A549 (cell line): Measurements from ENCODE around the gene HPN. TPM values are rescaled to one million over a fixed set of nuclear protein-coding genes. Genes with fewer than 3 reads are reported as not detected.

Source experiments
- ATAC-seq, 2 experiments: fragments of 200-7000 bp in 1 of 2; fragments of >200 bp in 1 of 2; cut with Nextera tagmentation in 1 of 2; cut with Tn5 transposase in 1 of 2; 3 replicates each; pipeline versions ENCODE4 v1.8.0 to v1.9.1; 2018 to 2020; ENCODE audit warnings: mild to moderate bottlenecking in 1 of 2, moderate library complexity in 1 of 2
- CTCF ChIA-PET: fragments of 300-600 bp; sonication (Branson Sonifier 250); formaldehyde crosslinking; extraction: SDS; loops from one replicate; lab custom pipeline; 2021; ENCODE audit warnings: antibody characterized with exemption, inconsistent platforms; lab: Yijun Ruan, JAX
- POLR2A ChIA-PET: fragments of 350-600 bp; formaldehyde crosslinking; extraction: SDS; loops from one replicate; lab custom pipeline; 2021; ENCODE audit warnings: antibody characterized with exemption, inconsistent platforms; lab: Yijun Ruan, JAX
- DNase-seq, 2 experiments: peaks; one replicate each; pipeline versions ENCODE4 v3.0.0 to v3.0.0-alpha.2; 2011 to 2016; ENCODE audit warnings: low read depth in 1 of 2, low spot score in 1 of 2
- FAIRE-seq: peaks from 2 replicates; lab custom pipeline; 2011; peaks lifted over from hg19 to GRCh38; lab: Jason Lieb, UNC
- H3K27ac ChIP-seq, 2 experiments: fragments of >200 bp; sonication (Bioruptor Twin); formaldehyde crosslinking; 3 replicates each; pipeline ENCODE4 v1.5.1; 2016 to 2017
- H3K4me1 ChIP-seq: fragments of >200 bp; sonication (Bioruptor Twin); formaldehyde crosslinking; 3 replicates; pipeline ENCODE4 v1.6.1; 2016
- H3K4me2 ChIP-seq: fragments of >200 bp; sonication (Bioruptor Twin); formaldehyde crosslinking; 3 replicates; pipeline ENCODE4 v1.6.1; 2016
- H3K4me3 ChIP-seq: fragments of >200 bp; sonication (Bioruptor Twin); formaldehyde crosslinking; 3 replicates; pipeline ENCODE4 v1.5.1; 2016
- H3K9me3 ChIP-seq: fragments of >200 bp; sonication (Bioruptor Twin); formaldehyde crosslinking; 3 replicates; pipeline ENCODE4 v1.6.1; 2016
- CBX2 ChIP-seq: fragments of 200-600 bp; sonication (generic); IDR thresholded peaks from 2 replicates; pipeline ENCODE4 v1.6.1; 2016; ENCODE audit warnings: low read depth, mild to moderate bottlenecking, borderline replicate concordance
- CBX8 ChIP-seq: fragments of 200-600 bp; sonication (generic); IDR thresholded peaks from 2 replicates; pipeline ENCODE4 v1.6.1; 2016
- CEBPB ChIP-seq, 2 experiments: fragments of >200 bp in 1 of 2; sonication (Bioruptor Twin) in 1 of 2; formaldehyde crosslinking in 1 of 2; IDR thresholded peaks; 2 replicates each; pipeline ENCODE4 v1.6.1; 2012 to 2016
- CHD4 ChIP-seq: fragments of 200-600 bp; sonication (generic); IDR thresholded peaks from 2 replicates; pipeline ENCODE4 v1.6.1; 2016; ENCODE audit warnings: antibody characterized with exemption, mild to moderate bottlenecking, borderline replicate concordance
- FOXS1 ChIP-seq: fragments of 250-450 bp; sonication (Bioruptor Pico); IDR thresholded peaks from 2 replicates; pipeline ENCODE4 v1.5.0; 2020; ENCODE audit warnings: mild to moderate bottlenecking, moderate library complexity
- GATA3 ChIP-seq: IDR thresholded peaks from 2 replicates; pipeline ENCODE4 v1.6.1; 2012; ENCODE audit warnings: borderline replicate concordance
- HDAC2 ChIP-seq: fragments of 200-600 bp; sonication (generic); IDR thresholded peaks from 2 replicates; pipeline ENCODE4 v1.6.1; 2016
- HEYL ChIP-seq: fragments of 250-450 bp; sonication (Bioruptor Pico); IDR thresholded peaks from 2 replicates; pipeline ENCODE4 v1.8.0; 2021; ENCODE audit warnings: mild to moderate bottlenecking, moderate library complexity
- HOXA7 ChIP-seq: fragments of 250-450 bp; sonication (Bioruptor Pico); IDR thresholded peaks from 2 replicates; pipeline ENCODE4 v1.5.0; 2020; ENCODE audit warnings: mild to moderate bottlenecking, moderate library complexity
- HOXB5 ChIP-seq: fragments of 250-450 bp; sonication (Bioruptor Pico); IDR thresholded peaks from 2 replicates; pipeline ENCODE4 v1.5.0; 2020; ENCODE audit warnings: mild to moderate bottlenecking, moderate library complexity
- MAZ ChIP-seq: fragments of 150-350 bp; IDR thresholded peaks from 2 replicates; pipeline ENCODE4 v1.6.1; 2014; ENCODE audit warnings: antibody characterized with exemption, low read depth, low read length, borderline replicate concordance
- NR3C1 ChIP-seq: fragments of >200 bp; sonication (Bioruptor Twin); formaldehyde crosslinking; IDR thresholded peaks from 3 replicates; pipeline ENCODE4 v1.6.1; 2017
- PHF8 ChIP-seq: fragments of 200-600 bp; sonication (generic); IDR thresholded peaks from 2 replicates; pipeline ENCODE4 v1.6.1; 2016; ENCODE audit warnings: low read depth, mild to moderate bottlenecking, antibody characterized with exemption, moderate library complexity, borderline replicate concordance
- RAD21 ChIP-seq, 2 experiments: fragments of >200 bp in 1 of 2; sonication (Bioruptor Twin) in 1 of 2; formaldehyde crosslinking in 1 of 2; IDR thresholded peaks in 1 of 2; conservative IDR thresholded peaks in 1 of 2; 2 replicates in 1 of 2; 3 replicates in 1 of 2; pipeline ENCODE4 v1.6.1; 2012 to 2018; ENCODE audit warnings: inconsistent platforms in 1 of 2
- RARB ChIP-seq: fragments of 250-450 bp; sonication (Bioruptor Pico); IDR thresholded peaks from 2 replicates; pipeline ENCODE4 v1.8.0; 2021; ENCODE audit warnings: mild to moderate bottlenecking, moderate library complexity
- RFX5 ChIP-seq: fragments of 450-650 bp; IDR thresholded peaks from 2 replicates; pipeline ENCODE4 v1.7.1; 2014; ENCODE audit warnings: antibody characterized with exemption, mild to moderate bottlenecking, moderate library complexity
- RNF2 ChIP-seq: fragments of 200-600 bp; sonication (generic); IDR thresholded peaks from 2 replicates; pipeline ENCODE4 v1.6.1; 2016; ENCODE audit warnings: low read depth, mild to moderate bottlenecking, antibody characterized with exemption, moderate library complexity, borderline replicate concordance
- SMC3 ChIP-seq: fragments of >200 bp; sonication (Bioruptor Twin); formaldehyde crosslinking; IDR thresholded peaks from 3 replicates; pipeline ENCODE4 v1.6.1; 2018; ENCODE audit warnings: inconsistent platforms
- TFCP2L1 ChIP-seq: fragments of 250-450 bp; sonication (Bioruptor Pico); IDR thresholded peaks from 2 replicates; pipeline ENCODE4 v1.5.0; 2021; ENCODE audit warnings: mild to moderate bottlenecking
- TP53 ChIP-seq: fragments of 250-450 bp; sonication (Bioruptor Pico); IDR thresholded peaks from 2 replicates; pipeline ENCODE4 v1.5.0; 2021; ENCODE audit warnings: mild to moderate bottlenecking, moderate library complexity
- ZC3H11A ChIP-seq: fragments of 450-650 bp; IDR thresholded peaks from 2 replicates; pipeline ENCODE4 v1.6.1; 2014; ENCODE audit warnings: antibody characterized with exemption, mild to moderate bottlenecking
- WGBS: methylation state at CpG from one replicate; pipeline ENCODE4 v1.1.6; 2017; ENCODE audit errors: missing lambda C conversion rate; 5-methylcytosine and 5-hydroxymethylcytosine counted together
- polyA plus RNA-seq, 4 experiments: library from polyadenylated mRNA; depleted of rRNA in 3 of 4; stranded (reverse); fragments of >200 nt; fragmentation: RNase III in 1 of 4; extraction: RNeasy Plus Mini Kit Qiagen cat#74134 plus additional on column Dnase treatment in 1 of 4; gene quantifications; 2 replicates in 3 of 4; 3 replicates in 1 of 4; pipeline ENCODE4 v1.2.3, GENCODE V29; 2011 to 2017
- TF ChIP-seq, protein P1 (sequence below): IDR thresholded peaks from 2 replicates; pipeline ENCODE4 v1.6.1; 2012
- TF ChIP-seq, protein P2 (sequence below): fragments of 250-450 bp; sonication (Bioruptor Pico); IDR thresholded peaks from 2 replicates; pipeline ENCODE4 v1.5.0; 2020; ENCODE audit warnings: low read depth, mild to moderate bottlenecking, moderate library complexity
- TF ChIP-seq, protein P3 (sequence below): fragments of 150-350 bp; IDR thresholded peaks from 2 replicates; pipeline ENCODE4 v1.6.1; 2014; ENCODE audit warnings: low read depth, mild to moderate bottlenecking, low read length
- TF ChIP-seq, protein P4 (sequence below): fragments of >200 bp; sonication (Bioruptor Twin); formaldehyde crosslinking; IDR thresholded peaks from 3 replicates; pipeline ENCODE4 v1.6.1; 2016
- TF ChIP-seq, protein P5 (sequence below): fragments of >200 bp; sonication (Bioruptor Twin); formaldehyde crosslinking; IDR thresholded peaks from 2 replicates; pipeline ENCODE4 v1.6.1; 2016
- TF ChIP-seq, protein P6 (sequence below): IDR thresholded peaks from 2 replicates; pipeline ENCODE4 v1.6.1; 2012

The HPN gene
- polyA plus RNA-seq, 2 of the 4 experiments (the other 2 are of a cell fraction): 0.06 to 0.08 TPM

DNA sequence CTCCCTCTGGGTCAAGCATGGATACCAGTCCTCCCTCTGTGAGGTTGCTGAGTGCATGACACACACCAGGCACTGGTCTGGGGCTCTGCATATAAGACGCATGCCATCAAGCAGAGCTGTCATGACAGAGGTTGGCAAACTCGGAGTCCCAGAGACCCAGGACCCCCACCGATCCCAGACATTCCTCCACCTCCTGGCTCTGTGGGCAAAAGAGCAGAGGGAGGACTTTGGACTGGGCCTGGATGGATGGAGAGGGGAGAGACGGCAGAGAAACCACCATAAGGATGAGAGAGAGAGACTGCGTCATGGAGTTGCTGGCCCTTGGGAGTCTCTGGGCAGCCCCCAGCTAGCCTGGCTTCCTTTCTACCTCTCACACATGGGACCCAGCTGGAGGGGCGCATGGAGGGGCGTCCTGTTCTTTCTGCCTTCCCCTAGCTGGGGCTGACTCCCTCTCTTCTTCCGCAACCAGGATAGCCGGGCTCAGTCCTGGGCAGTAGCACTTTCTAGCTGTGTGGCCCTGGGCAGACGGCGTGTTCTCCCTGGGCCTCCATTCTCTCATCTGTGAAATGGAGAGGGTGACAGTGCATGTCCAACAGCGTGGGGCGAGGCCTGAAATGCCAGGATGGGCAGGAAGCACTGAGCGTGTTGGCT is 1.6 kb downstream of the HPN start:
- no peak overlapping the region for H3K27ac ChIP-seq
- H3K4me3 ChIP-seq: no peak overlapping the region
- ATAC-seq: no peak
- H3K4me2 ChIP-seq: no peak overlapping the region
- ChIA-PET CTCF (interaction anchor here (0.8 to 16.2 kb wide), 33 partner anchors 11 to 226 kb away, joined by 3 to 374 read pairs (median 16); partner anchors contain the start of genes FXYD1, FXYD5, LGI4 and SCN1B), POLR2A (no interaction called here)
- 78% methylated on average over 14 of the region's 14 CpGs for WGBS
- H3K4me1 ChIP-seq: peaks cover 21% of the 10 kb centered on the region
- no peaks in the 10 kb centered on the region for H3K9me3 ChIP-seq
- FAIRE-seq: peak; percentile 65
- DNase-seq: no peak
- TF ChIP-seq CEBPB (IDR thresholded peaks at IDR 0.05) (no peak), HOXB5 (CRISPR knock-in tag) (no peak), CBX8 (no peak), HEYL (CRISPR knock-in tag) (no peak), CBX2 (no peak), HDAC2 (no peak), PHF8 (no peak), TFCP2L1 (CRISPR knock-in tag) (no peak), RARB (CRISPR knock-in tag) (no peak), RNF2 (no peak), GATA3 (no peak), RFX5 (no peak), HOXA7 (CRISPR knock-in tag) (no peak), ZC3H11A (no peak), FOXS1 (CRISPR knock-in tag) (no peak), NR3C1 (no peak)
- TF ChIP-seq, protein P1, sequence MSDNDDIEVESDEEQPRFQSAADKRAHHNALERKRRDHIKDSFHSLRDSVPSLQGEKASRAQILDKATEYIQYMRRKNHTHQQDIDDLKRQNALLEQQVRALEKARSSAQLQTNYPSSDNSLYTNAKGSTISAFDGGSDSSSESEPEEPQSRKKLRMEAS: no peak

DNA sequence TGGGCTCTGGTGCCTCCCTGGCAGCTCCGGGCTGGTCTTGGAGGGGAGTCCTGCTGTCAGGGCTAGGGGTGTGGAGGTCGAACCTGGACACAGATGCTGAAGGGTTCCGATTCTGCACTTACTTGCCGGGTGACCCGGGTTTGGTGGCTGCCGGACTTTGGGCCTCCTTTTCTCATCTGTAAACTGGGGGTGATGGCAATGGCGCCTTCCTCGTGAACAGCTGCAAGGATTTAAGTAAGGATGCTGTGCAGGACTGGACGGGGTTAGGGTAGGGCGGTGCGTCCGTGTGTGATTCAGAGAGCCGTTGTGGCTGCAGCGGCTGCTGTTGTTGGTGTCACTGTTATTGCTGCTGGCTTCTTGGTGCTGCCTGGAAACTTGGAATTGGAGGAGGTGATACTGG is 2.4 kb downstream of the HPN start:
- WGBS: 68% methylated on average over 14 of the region's 14 CpGs
- POLR2A ChIA-PET: interaction anchor here (0.6 to 1.0 kb wide), 2 partner anchors 44 to 778 kb away, joined by 4 to 5 read pairs; partner anchors contain the start of gene GRAMD1A
- H3K4me1 ChIP-seq: peaks cover 24% of the 10 kb centered on the region
- FAIRE-seq: no peak
- DNase-seq: no peak
- TF ChIP-seq RAD21 (conservative IDR thresholded peaks at IDR 0.05 in 1 of 2, IDR thresholded peaks at IDR 0.05 in 1 of 2): no peak
- no peak for TF ChIP-seq TP53 (CRISPR knock-in tag)
- TF ChIP-seq CHD4: no peak
- TF ChIP-seq, all 56 proteins: peak for 0
- peak; percentile 5; a peak in 4 of 6 replicates for ATAC-seq
- Histone ChIP-seq H3K27ac (no peak overlapping the region), H3K9me3 (no peaks in the 10 kb centered on the region), H3K4me2 (no peak overlapping the region), H3K4me3 (no peak overlapping the region)
- CTCF ChIA-PET: interaction anchor here (0.6 to 16.2 kb wide), 55 partner anchors 12 to 550 kb away, joined by 3 to 374 read pairs (median 8); partner anchors contain the start of genes FXYD1, FXYD5, GRAMD1A and LGI4

DNA sequence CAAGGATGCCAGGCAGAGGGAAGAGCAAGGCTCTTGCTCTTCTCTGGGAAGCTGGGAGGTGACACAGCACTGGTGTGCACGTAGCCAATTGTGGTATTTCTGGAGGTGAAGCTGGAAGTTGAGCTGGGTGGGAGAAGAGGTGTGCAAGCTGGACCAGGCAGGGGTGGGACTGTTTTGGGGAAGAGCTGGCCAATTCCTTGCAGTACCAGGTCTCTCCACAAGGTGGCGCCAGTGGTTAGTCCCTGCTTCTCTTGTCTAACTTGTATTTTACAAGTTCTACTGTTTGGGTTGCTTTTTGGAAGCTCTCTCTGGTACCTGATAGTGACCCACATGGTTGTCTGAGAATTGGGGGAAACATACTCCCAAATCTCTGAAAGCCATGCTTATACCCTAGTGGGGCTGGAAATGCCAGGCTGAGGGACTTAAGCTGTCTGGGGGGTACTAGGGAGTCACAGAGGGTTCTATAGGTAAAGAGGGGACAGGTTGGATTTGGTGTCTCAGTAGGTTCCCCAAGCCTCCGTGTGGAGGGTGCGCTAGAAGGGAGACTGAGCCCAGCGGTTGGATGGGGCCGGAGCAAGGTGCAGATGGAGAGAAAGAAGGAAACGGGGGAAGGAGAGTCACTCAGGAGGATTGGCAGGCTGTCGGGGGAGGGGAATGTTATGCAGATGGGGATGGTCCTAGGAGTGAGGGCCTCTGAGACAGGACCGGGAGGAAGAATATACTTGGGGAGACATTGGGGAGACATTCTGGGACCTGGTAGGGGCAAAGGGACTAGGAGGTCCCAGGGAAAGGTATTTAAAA is 3.0 kb downstream of the HPN start:
- ChIA-PET CTCF (interaction anchor here (0.6 to 16.2 kb wide), 57 partner anchors 12 to 591 kb away, joined by 3 to 374 read pairs (median 7); partner anchors contain the start of genes FXYD1, FXYD5, GRAMD1A and LGI4), POLR2A (interaction anchor here (0.6 to 1.0 kb wide), 2 partner anchors 44 to 778 kb away, joined by 4 to 5 read pairs; partner anchors contain the start of gene GRAMD1A)
- Histone ChIP-seq H3K4me2 (no peak overlapping the region), H3K9me3 (no peaks in the 10 kb centered on the region), H3K27ac (no peak overlapping the region), H3K4me1 (peaks cover 29% of the 10 kb centered on the region), H3K4me3 (no peak overlapping the region)
- WGBS: 47% methylated on average over 9 of the region's 9 CpGs
- FAIRE-seq: peak; percentile 99
- peak; percentile 76 to 95 for DNase-seq
- ATAC-seq: peak; percentile 4 to 42; a peak in 4 of 6 replicates
- TF ChIP-seq RAD21 (conservative IDR thresholded peaks at IDR 0.05 in 1 of 2, IDR thresholded peaks at IDR 0.05 in 1 of 2): peak; percentile 76 to 82
- TF ChIP-seq, protein P2, sequence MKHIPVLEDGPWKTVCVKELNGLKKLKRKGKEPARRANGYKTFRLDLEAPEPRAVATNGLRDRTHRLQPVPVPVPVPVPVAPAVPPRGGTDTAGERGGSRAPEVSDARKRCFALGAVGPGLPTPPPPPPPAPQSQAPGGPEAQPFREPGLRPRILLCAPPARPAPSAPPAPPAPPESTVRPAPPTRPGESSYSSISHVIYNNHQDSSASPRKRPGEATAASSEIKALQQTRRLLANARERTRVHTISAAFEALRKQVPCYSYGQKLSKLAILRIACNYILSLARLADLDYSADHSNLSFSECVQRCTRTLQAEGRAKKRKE (CRISPR knock-in tag): no peak
- TF ChIP-seq HDAC2: 0 out of 2 replicates have a peak, but pooled peaks have one; percentile 27
- TF ChIP-seq, protein P3, sequence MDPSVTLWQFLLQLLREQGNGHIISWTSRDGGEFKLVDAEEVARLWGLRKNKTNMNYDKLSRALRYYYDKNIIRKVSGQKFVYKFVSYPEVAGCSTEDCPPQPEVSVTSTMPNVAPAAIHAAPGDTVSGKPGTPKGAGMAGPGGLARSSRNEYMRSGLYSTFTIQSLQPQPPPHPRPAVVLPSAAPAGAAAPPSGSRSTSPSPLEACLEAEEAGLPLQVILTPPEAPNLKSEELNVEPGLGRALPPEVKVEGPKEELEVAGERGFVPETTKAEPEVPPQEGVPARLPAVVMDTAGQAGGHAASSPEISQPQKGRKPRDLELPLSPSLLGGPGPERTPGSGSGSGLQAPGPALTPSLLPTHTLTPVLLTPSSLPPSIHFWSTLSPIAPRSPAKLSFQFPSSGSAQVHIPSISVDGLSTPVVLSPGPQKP: no peak
- no peak for TF ChIP-seq MAZ
- TF ChIP-seq, protein P4, sequence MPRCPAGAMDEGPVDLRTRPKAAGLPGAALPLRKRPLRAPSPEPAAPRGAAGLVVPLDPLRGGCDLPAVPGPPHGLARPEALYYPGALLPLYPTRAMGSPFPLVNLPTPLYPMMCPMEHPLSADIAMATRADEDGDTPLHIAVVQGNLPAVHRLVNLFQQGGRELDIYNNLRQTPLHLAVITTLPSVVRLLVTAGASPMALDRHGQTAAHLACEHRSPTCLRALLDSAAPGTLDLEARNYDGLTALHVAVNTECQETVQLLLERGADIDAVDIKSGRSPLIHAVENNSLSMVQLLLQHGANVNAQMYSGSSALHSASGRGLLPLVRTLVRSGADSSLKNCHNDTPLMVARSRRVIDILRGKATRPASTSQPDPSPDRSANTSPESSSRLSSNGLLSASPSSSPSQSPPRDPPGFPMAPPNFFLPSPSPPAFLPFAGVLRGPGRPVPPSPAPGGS: no peak
- TF ChIP-seq CEBPB (IDR thresholded peaks at IDR 0.05): no peak
- TF ChIP-seq ZC3H11A: no peak
- TF ChIP-seq, protein P5, sequence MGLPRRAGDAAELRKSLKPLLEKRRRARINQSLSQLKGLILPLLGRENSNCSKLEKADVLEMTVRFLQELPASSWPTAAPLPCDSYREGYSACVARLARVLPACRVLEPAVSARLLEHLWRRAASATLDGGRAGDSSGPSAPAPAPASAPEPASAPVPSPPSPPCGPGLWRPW: no peak
- no peak for TF ChIP-seq FOXS1 (CRISPR knock-in tag)
- TF ChIP-seq, protein P6, sequence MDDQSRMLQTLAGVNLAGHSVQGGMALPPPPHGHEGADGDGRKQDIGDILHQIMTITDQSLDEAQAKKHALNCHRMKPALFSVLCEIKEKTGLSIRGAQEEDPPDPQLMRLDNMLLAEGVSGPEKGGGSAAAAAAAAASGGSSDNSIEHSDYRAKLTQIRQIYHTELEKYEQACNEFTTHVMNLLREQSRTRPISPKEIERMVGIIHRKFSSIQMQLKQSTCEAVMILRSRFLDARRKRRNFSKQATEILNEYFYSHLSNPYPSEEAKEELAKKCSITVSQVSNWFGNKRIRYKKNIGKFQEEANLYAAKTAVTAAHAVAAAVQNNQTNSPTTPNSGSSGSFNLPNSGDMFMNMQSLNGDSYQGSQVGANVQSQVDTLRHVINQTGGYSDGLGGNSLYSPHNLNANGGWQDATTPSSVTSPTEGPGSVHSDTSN: no peak
- peak; percentile 84 for TF ChIP-seq SMC3
